Progenitor cell of endocrine pancreas (in vitro differentiated cells): Measurements from ENCODE around the gene ANO4. TPM values are rescaled to one million over a fixed set of nuclear protein-coding genes. Genes with fewer than 3 reads are reported as not detected.
"Not testable (repeated sequence)": the region's sequence is repeated elsewhere in the genome, so short reads cannot be mapped to it uniquely, and the experiment has no call there.

Experiments
- DNase-seq: peaks from one replicate; pipeline ENCODE4 v3.0.0; 2021; ENCODE audit warnings: low spot score; ENCODE audit not compliant: unreplicated experiment
- H3K27ac Mint-ChIP-seq: 2 replicates; pipeline ENCODE4 v1.8.0; 2021; ENCODE audit warnings: mild to moderate bottlenecking, moderate library complexity, mixed read lengths
- H3K27me3 Mint-ChIP-seq: 2 replicates; pipeline ENCODE4 v1.8.0; 2021; ENCODE audit warnings: mixed read lengths
- H3K36me3 Mint-ChIP-seq: 2 replicates; pipeline ENCODE4 v1.8.0; 2022; ENCODE audit warnings: mixed read lengths; ENCODE audit not compliant: insufficient read depth
- H3K4me1 Mint-ChIP-seq: 2 replicates; pipeline ENCODE4 v1.8.0; 2021; ENCODE audit warnings: low read depth, mixed read lengths
- H3K4me3 Mint-ChIP-seq: 2 replicates; pipeline ENCODE4 v1.8.0; 2021; ENCODE audit warnings: low read depth, mild to moderate bottlenecking, moderate library complexity, mixed read lengths
- H3K9me3 Mint-ChIP-seq: 2 replicates; pipeline ENCODE4 v1.8.0; 2021; ENCODE audit warnings: low read depth, mixed read lengths
- CTCF ChIP-seq: fragments of 200-600 bp; sonication (generic); IDR thresholded peaks from one replicate; pipeline ENCODE4 v1.5.0; 2021; ENCODE audit warnings: antibody characterized with exemption, mild to moderate bottlenecking; ENCODE audit not compliant: unreplicated experiment
- total RNA-seq: library from RNA; stranded (reverse); gene quantifications from 2 replicates; pipeline ENCODE4 v1.2.1, GENCODE V29; 2021

ANO4 gene
- total RNA-seq, 1 donor from 2014 or later, result 0.38 TPM

- Mint-ChIP-seq H3K9me3 (no peaks in the 10 kb centered on the region), H3K27ac (no peak overlapping the region), H3K4me1 (no peaks in the 10 kb centered on the region), H3K4me3 (no peak overlapping the region), H3K36me3 (no peaks in the 10 kb centered on the region), H3K27me3 (no peaks in the 10 kb centered on the region)
- no peak for TF ChIP-seq CTCF
- DNase-seq, result no peak
Measured at GRCh38 chr12:100927826-100928225, 133.2 kb downstream of the ANO4 start.

GRCh38 chr12:100932571-100932970 is 138.0 kb downstream of the ANO4 start:
- Mint-ChIP-seq H3K4me3 (no peak overlapping the region), H3K27me3 (peaks cover 5% of the 10 kb centered on the region), H3K9me3 (no peaks in the 10 kb centered on the region), H3K27ac (no peak overlapping the region), H3K36me3 (no peaks in the 10 kb centered on the region), H3K4me1 (peaks cover 5% of the 10 kb centered on the region)
- no peak for DNase-seq
- no peak for TF ChIP-seq CTCF

- H3K27ac Mint-ChIP-seq, DNase-seq, H3K9me3 Mint-ChIP-seq, H3K4me1 Mint-ChIP-seq, H3K4me3 Mint-ChIP-seq, H3K36me3 Mint-ChIP-seq: not testable (repeated sequence)
- H3K27me3 Mint-ChIP-seq, result peaks cover 11% of the 10 kb centered on the region
Measured at GRCh38 chr12:100933531-100933930, 139.0 kb downstream of the ANO4 start.

GRCh38 chr12:100935929-100936328 is 141.4 kb downstream of the ANO4 start:
- Mint-ChIP-seq H3K4me1 (peaks cover 5% of the 10 kb centered on the region), H3K27ac (no peak overlapping the region), H3K27me3 (peaks cover 11% of the 10 kb centered on the region), H3K36me3 (no peaks in the 10 kb centered on the region), H3K4me3 (no peak overlapping the region), H3K9me3 (no peaks in the 10 kb centered on the region)
- TF ChIP-seq CTCF, result no peak
- no peak for DNase-seq

- no peak overlapping the region for H3K27ac Mint-ChIP-seq
- H3K4me1 Mint-ChIP-seq, result peaks cover 5% of the 10 kb centered on the region
- TF ChIP-seq CTCF, result no peak
- H3K27me3 Mint-ChIP-seq, result peaks cover 11% of the 10 kb centered on the region
- no peaks in the 10 kb centered on the region for H3K9me3 Mint-ChIP-seq
- H3K36me3 Mint-ChIP-seq, result no peaks in the 10 kb centered on the region
- DNase-seq, result no peak
- no peak overlapping the region for H3K4me3 Mint-ChIP-seq
Measured at GRCh38 chr12:100936661-100937060, 142.1 kb downstream of the ANO4 start.

- Mint-ChIP-seq H3K27ac (no peak overlapping the region), H3K4me1 (peaks cover 5% of the 10 kb centered on the region), H3K4me3 (no peak overlapping the region), H3K9me3 (no peaks in the 10 kb centered on the region), H3K27me3 (peaks cover 22% of the 10 kb centered on the region), H3K36me3 (no peaks in the 10 kb centered on the region)
- no peak for TF ChIP-seq CTCF
- no peak for DNase-seq
Measured at GRCh38 chr12:100940503-100940902, 145.9 kb downstream of the ANO4 start.
